Measurements from ENCODE around the gene OPCML. TPM values are rescaled to one million over a fixed set of nuclear protein-coding genes. Genes with fewer than 3 reads are reported as not detected.

Gene OPCML
- total RNA-seq, 1 experiment from 2014 or later: 0.58 TPM

DNA sequence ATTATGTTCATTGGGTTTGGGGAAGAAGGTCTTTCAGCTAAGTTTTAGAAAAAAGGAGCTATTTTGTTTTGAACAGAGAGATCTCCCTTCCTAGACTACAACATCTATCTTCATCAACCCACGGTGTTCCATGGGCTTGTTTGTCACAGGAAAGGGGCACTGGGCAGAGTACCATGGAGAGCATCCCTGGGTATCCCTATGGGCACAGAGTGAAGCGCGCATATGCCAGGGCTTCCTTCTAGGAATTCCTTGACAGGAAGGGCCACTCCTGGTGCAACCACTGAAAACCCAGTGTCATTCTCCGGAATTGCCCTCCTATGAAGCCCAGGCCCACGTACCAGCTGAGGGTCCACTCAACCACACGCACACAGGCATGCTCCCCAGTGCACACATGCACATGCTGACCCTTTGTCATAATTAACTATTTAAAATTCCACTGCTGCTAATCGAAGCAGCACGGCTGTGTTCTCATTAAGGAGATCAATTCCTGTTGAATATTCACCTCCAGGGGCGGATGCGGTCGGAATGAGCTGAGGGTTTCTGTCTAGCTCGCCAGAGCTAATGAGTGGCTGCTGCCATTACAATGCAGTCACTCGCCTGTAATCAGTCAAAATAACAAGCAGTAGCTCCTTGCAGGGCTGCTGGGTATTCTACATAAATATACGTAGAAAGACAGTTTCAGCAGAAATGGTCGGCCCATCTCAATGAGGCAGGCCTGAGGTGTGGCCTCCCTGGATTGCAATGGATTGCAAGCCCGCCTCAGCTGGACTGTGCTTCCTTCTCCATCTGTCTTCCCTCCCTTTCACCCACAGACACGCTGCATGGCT is 512.5 kb downstream of the OPCML start:
- Histone ChIP-seq H3K4me1 (replicated peaks) (no peaks in the 10 kb centered on the region), H3K27me3 (replicated peaks) (no peaks in the 10 kb centered on the region), H3K36me3 (no peaks in the 10 kb centered on the region), H3K27ac (no peak overlapping the region), H3K9me3 (replicated peaks) (no peaks in the 10 kb centered on the region), H3K4me3 (no peak overlapping the region)
- no peak for DNase-seq (ENCODE audit: low read depth in 1 of 2, low spot score in 2 of 2)

DNA sequence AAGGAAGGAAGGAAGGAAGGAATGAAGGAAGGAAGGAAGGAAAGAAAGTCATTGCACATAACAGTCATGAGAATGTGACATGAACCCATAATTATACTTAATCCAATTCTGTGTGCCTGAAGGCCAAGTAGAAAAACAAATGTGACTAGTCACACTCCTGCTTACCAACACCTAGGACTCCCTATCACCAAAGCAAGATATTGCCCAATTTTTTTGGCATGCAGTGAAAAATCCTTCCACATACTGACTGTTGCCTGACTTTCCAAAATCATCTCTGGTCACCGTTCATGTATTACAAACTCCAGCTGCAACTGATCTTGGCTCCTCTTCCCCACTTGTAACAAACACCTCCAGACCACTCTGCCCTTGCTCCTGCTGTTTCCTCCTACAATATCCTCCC is 516.8 kb downstream of the OPCML start:
- Histone ChIP-seq H3K4me1 (replicated peaks) (no peaks in the 10 kb centered on the region), H3K27me3 (replicated peaks) (no peaks in the 10 kb centered on the region), H3K4me3 (no peak overlapping the region), H3K27ac (no peak overlapping the region), H3K9me3 (replicated peaks) (no peaks in the 10 kb centered on the region), H3K36me3 (no peaks in the 10 kb centered on the region)
- DNase-seq (ENCODE audit: low read depth in 1 of 2, low spot score in 2 of 2): no peak

DNA sequence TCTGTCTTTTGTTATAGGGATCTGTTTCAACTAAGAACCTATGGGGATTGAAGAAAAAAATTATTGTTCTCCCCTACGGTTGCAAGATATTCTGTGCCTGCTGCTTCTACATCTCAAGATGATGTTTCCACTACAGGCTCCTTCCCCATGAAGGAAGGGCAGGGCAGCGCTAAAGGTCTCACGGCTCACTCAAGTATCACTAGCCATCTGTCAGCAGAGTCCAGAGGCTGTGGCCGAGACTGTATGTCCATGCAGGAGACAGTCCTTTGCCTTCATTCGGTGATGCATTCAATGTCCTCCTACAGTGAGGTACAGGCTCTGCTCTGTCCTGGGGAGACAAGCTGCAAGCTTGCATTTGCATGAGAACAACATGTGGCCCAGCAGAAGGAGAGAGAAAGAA is 518.0 kb downstream of the OPCML start:
- Histone ChIP-seq H3K36me3 (no peaks in the 10 kb centered on the region), H3K9me3 (replicated peaks) (no peaks in the 10 kb centered on the region), H3K4me3 (no peak overlapping the region), H3K27me3 (replicated peaks) (no peaks in the 10 kb centered on the region), H3K27ac (no peak overlapping the region), H3K4me1 (replicated peaks) (no peaks in the 10 kb centered on the region)
- DNase-seq (ENCODE audit: low read depth in 1 of 2, low spot score in 2 of 2): no peak

DNA sequence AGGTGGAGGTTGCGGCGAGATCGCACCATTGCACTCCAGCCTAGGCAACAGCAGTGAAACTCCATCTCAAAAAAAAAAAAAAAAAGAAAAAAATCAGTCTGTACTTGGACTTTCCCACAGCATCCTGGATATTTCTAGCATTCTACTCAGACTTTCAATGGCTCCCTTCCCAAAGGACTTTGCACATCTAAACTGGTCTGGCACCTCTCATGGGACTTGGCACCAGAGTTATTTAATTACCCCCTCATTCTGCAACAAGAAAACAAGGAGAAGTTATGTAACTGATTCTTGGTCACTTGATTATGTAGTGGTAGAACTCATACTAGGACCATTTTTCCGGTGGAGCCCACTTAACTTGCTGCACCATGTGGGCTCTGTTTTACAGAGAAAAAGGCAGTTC is 519.5 kb downstream of the OPCML start:
- Histone ChIP-seq H3K4me3 (no peak overlapping the region), H3K36me3 (no peaks in the 10 kb centered on the region), H3K27me3 (replicated peaks) (no peaks in the 10 kb centered on the region), H3K4me1 (replicated peaks) (no peaks in the 10 kb centered on the region), H3K27ac (no peak overlapping the region), H3K9me3 (replicated peaks) (no peaks in the 10 kb centered on the region)
- no peak for DNase-seq (ENCODE audit: low read depth in 1 of 2, low spot score in 2 of 2)

DNA sequence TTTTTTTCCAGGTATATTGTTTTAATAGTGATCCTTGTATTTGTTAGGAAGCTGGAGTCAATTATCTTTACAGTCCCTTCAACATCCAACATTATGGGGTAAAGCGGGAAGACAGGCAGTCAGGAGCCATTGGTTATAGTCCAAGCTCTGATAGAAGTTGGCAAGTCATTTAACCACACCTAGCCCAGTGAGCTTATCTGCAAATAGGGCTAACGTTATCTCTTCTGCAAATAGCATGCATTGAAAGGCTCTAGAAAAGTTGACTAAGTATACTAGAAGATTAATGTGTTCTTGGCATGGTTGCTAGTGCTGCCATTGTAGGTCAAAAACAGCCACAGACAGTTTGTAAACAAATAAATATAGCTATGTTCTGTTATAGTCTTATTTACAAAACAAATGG is 520.7 kb downstream of the OPCML start:
- DNase-seq (ENCODE audit: low read depth in 1 of 2, low spot score in 2 of 2): no peak
- H3K36me3 ChIP-seq: no peaks in the 10 kb centered on the region
- H3K9me3 ChIP-seq (replicated peaks): no peaks in the 10 kb centered on the region
- no peak overlapping the region for H3K4me3 ChIP-seq
- no peaks in the 10 kb centered on the region for H3K27me3 ChIP-seq (replicated peaks)
- no peaks in the 10 kb centered on the region for H3K4me1 ChIP-seq (replicated peaks)
- no peak overlapping the region for H3K27ac ChIP-seq

DNA sequence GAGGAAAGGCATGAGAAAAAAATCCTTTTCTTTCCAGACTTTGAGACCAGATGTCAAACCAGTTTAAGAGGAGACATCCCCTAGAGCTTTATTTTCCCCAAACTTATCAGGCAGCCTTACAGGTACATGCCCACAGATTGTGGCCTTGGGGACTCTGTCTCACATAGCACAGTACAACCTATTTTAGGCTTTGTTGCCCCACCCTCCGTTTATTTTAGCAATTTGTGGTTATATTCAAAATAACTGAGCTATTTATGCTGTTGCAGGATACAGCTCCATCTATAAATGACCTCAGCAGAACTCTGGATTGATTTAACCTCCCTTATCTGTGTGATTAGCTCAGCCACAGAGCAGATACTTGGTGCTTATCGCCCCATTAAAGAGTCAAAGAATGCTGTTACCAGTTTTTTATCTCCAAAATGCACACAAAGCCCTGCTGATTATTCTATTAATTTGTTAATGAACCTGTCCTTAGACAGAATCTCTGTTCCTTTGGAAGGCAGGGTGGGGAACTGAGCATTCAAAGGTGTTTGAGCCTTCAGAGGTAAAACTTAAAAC is 525.2 kb downstream of the OPCML start:
- H3K36me3 ChIP-seq: no peaks in the 10 kb centered on the region
- H3K27ac ChIP-seq: no peak overlapping the region
- no peaks in the 10 kb centered on the region for H3K27me3 ChIP-seq (replicated peaks)
- H3K4me1 ChIP-seq (replicated peaks): no peaks in the 10 kb centered on the region
- no peak overlapping the region for H3K4me3 ChIP-seq
- no peak for DNase-seq (ENCODE audit: low read depth in 1 of 2, low spot score in 2 of 2)
- H3K9me3 ChIP-seq (replicated peaks): no peaks in the 10 kb centered on the region

DNA sequence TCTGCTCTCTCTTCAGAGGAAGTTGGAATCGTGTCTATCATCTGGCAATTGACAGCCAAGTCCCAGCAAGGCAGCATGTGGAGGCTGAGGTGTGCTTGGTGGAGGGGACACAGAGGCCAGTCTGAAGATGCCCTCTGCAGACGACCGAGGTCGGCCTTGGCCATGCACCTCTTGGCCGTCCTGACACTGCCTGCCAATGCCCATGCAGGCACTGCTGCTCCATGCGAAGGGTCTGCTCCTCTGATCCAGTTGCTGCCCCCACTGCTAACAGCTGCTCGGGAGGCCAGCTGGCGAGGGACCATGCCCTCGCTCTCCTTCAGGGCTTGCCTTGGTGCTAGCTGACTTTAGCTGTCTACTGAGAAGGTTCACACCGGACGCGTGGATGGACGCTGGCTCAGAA is 527.9 kb downstream of the OPCML start:
- Histone ChIP-seq H3K27me3 (replicated peaks) (no peaks in the 10 kb centered on the region), H3K36me3 (no peaks in the 10 kb centered on the region), H3K27ac (no peak overlapping the region), H3K4me3 (no peak overlapping the region), H3K9me3 (replicated peaks) (no peaks in the 10 kb centered on the region), H3K4me1 (replicated peaks) (no peaks in the 10 kb centered on the region)
- DNase-seq (ENCODE audit: low read depth in 1 of 2, low spot score in 2 of 2): no peak

DNA sequence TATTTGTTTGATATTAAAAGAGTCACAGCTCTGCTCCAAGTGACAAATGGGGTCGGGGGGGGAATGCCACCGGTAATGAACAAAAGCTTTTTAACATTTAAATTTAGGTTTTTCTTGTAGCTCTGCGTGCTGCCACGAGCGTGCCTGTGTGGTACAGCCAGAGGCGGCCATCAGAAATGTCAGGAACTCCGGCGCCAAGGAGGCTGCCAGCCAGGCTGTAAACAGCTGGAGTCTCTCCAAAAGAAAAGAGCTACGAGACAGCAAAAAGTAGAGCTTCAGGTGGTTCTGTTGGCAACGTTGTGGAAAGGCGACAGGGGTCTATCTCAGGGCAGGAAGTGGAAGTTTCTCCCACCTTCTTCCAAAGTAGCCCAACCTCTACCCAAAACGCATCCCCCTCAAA is 532.8 kb downstream of the OPCML start:
- Histone ChIP-seq H3K27ac (no peak overlapping the region), H3K27me3 (replicated peaks) (no peaks in the 10 kb centered on the region), H3K9me3 (replicated peaks) (no peaks in the 10 kb centered on the region), H3K4me3 (no peak overlapping the region), H3K4me1 (replicated peaks) (no peaks in the 10 kb centered on the region), H3K36me3 (no peaks in the 10 kb centered on the region)
- DNase-seq (ENCODE audit: low read depth in 1 of 2, low spot score in 2 of 2): no peak

DNA sequence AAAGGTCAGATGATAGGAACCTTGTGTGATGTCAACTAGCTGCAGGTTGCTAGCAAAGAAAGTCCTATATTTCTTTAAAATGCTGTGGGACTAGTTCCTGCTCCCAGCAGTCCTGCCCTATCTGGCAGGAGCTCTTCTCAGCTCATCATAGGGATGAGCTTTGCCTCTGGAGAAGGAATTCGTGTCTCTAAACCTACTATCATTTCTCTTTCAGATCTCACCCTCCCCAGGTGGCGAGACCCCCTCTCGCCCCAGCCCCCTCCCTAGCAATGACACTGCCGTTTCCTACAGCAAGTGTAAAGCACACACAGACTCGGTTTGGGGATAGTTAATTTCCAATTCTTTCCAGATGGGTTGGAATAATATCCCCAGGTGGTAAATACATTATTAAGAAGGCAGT is 533.3 kb downstream of the OPCML start:
- no peak overlapping the region for H3K4me3 ChIP-seq
- no peak for DNase-seq (ENCODE audit: low read depth in 1 of 2, low spot score in 2 of 2)
- no peaks in the 10 kb centered on the region for H3K4me1 ChIP-seq (replicated peaks)
- no peaks in the 10 kb centered on the region for H3K36me3 ChIP-seq
- H3K9me3 ChIP-seq (replicated peaks): no peaks in the 10 kb centered on the region
- H3K27me3 ChIP-seq (replicated peaks): no peaks in the 10 kb centered on the region
- no peak overlapping the region for H3K27ac ChIP-seq

DNA sequence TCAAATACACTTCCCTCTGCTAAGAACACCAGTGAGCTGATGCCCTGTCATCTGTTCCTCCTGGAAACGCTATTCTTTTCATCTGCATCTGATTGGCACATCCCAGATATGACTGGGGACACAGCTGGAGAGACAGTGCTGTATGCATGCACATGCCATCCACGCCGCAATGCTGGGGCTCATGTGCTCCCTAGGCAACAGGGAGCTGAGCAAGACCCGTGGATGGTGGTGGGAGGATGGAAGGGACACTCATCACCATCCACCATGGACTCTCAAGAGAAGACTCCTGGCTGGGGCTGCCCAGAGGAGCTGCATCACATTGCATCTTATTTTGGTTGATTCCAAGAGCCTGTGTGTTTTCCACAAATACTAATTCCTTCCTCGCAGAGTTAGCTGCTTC is 534.9 kb downstream of the OPCML start:
- H3K27ac ChIP-seq: no peak overlapping the region
- no peaks in the 10 kb centered on the region for H3K4me1 ChIP-seq (replicated peaks)
- H3K9me3 ChIP-seq (replicated peaks): no peaks in the 10 kb centered on the region
- H3K4me3 ChIP-seq: no peak overlapping the region
- H3K27me3 ChIP-seq (replicated peaks): no peaks in the 10 kb centered on the region
- no peak for DNase-seq (ENCODE audit: low read depth in 1 of 2, low spot score in 2 of 2)
- no peaks in the 10 kb centered on the region for H3K36me3 ChIP-seq

DNA sequence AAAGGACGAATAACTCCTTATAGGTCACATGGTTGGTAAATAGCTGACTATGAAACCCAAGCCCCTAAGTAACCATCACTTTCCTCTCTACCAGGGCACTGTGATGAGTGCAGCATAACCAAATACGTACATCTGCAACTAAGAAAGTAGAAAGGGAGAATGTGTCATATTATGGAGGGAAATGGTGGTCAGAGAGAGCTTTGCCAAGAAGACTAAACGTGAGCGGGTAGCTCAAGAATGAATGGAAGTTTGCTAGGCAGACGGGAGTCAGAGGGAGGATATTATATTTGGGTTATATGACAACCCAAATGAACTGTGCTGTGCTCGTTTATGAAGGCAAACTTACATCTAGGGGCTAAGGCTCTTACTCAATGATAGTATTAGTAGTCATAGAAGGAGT is 537.3 kb downstream of the OPCML start:
- Histone ChIP-seq H3K36me3 (no peaks in the 10 kb centered on the region), H3K4me1 (replicated peaks) (no peaks in the 10 kb centered on the region), H3K27ac (no peak overlapping the region), H3K9me3 (replicated peaks) (no peaks in the 10 kb centered on the region), H3K4me3 (no peak overlapping the region), H3K27me3 (replicated peaks) (no peaks in the 10 kb centered on the region)
- DNase-seq (ENCODE audit: low read depth in 1 of 2, low spot score in 2 of 2): no peak

DNA sequence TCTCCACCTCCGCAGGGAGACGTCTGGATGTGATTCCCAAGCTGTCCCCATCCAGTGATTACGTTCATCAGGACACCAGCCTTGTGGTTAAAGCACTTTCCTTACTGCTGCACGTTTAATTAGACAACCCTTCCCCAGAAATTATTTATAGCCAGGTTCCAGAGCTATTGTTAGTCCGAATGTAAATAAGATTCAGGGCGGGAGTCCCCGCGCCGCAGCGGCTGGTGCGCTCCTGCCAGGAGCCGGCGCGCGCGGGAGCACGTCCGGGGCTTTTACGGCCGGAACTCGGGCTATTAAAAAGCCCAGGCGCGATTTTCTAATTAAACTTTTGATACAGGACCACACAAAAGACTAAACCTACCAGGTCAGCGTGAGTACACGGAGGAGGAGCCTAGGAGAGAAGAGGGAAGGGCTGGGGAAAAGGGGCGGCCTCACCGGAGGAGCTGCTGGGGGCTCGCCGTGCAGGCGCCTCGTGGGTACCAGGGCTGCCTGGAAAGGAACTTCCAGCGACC is 538.3 kb downstream of the OPCML start:
- no peak overlapping the region for H3K4me3 ChIP-seq
- no peaks in the 10 kb centered on the region for H3K9me3 ChIP-seq (replicated peaks)
- H3K36me3 ChIP-seq: no peaks in the 10 kb centered on the region
- no peaks in the 10 kb centered on the region for H3K27me3 ChIP-seq (replicated peaks)
- no peak for DNase-seq (ENCODE audit: low read depth in 1 of 2, low spot score in 2 of 2)
- H3K4me1 ChIP-seq (replicated peaks): no peaks in the 10 kb centered on the region
- H3K27ac ChIP-seq: no peak overlapping the region

DNA sequence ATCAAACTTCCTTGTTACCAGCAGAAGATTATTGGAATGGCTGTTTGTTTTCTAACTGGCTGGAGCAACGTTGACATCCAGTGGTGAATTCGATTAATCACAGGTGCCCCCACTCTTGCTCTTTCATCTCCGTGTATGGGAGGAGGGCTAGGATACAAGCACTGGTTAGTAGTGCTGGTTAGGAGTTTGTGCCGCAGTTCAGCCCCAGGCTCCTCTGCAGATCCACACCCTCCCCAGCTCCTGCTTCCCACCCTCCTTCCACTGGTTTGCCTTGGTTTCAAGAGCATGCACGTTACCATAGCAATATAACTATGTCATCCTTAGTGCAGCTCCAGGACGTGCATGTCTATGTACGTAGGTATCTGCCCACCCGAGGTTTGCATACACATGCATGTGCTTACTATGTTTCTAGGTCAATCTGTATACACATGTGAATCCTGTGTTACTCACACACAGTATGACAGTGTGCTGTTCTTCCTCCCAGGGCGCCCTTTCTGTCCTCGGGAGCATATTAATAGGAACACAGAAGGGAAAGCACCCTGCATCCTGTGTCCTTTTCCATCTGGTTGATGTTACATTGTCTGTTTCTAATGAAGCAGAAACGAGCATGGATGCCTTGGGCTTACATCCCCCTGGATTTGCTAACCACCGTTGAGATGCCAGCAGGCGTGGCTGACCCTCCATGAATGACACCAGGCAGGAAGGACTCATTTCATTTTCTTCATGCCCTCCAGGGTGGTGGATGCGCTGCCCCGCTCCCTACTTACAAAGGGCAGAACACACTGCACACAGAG is 539.3 kb downstream of the OPCML start:
- Histone ChIP-seq H3K9me3 (replicated peaks) (no peaks in the 10 kb centered on the region), H3K27me3 (replicated peaks) (no peaks in the 10 kb centered on the region), H3K36me3 (no peaks in the 10 kb centered on the region), H3K4me1 (replicated peaks) (peaks cover 9% of the 10 kb centered on the region), H3K4me3 (no peak overlapping the region), H3K27ac (no peak overlapping the region)
- DNase-seq (ENCODE audit: low read depth in 1 of 2, low spot score in 2 of 2): no peak

DNA sequence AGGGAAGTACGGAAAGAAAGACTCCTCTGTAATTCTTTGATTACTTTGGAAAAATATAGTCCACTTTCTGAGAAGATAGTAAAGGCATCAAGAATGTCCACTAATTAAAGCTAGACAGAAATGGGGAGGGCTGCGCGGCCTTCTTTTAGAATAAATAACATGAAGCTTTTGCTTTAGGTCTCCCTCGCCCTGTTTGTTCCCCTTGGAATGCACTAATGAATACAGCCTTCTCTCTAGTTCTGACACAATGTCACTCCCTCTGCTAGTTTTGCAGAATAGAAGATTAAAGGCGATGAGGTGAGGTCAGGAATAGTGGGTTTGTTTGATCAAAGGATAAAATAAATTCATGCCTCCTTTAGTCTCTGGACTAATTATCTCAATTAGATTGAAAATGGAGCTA is 543.9 kb downstream of the OPCML start:
- Histone ChIP-seq H3K9me3 (replicated peaks) (no peaks in the 10 kb centered on the region), H3K36me3 (no peaks in the 10 kb centered on the region), H3K4me3 (no peak overlapping the region), H3K27ac (peak overlapping the region; percentile 61), H3K4me1 (replicated peaks) (peaks cover 19% of the 10 kb centered on the region), H3K27me3 (replicated peaks) (no peaks in the 10 kb centered on the region)
- no peak for DNase-seq (ENCODE audit: low read depth in 1 of 2, low spot score in 2 of 2)
